H1 (cell line): ENCODE results near the gene USP20. TPM values are rescaled to one million over a fixed set of nuclear protein-coding genes. Genes with fewer than 3 reads are reported as not detected.

Experiments
- CTCF ChIA-PET: fragments of 300-600 bp; sonication (Branson Sonifier 250); formaldehyde crosslinking; loops from one replicate; lab custom pipeline; 2021; ENCODE audit not compliant: partially characterized antibody; lab: Charles Lee
- POLR2A ChIA-PET: fragments of 300-600 bp; sonication (Branson Sonifier 250); formaldehyde crosslinking; loops from one replicate; lab custom pipeline; 2021; ENCODE audit warnings: inconsistent platforms; ENCODE audit not compliant: partially characterized antibody; lab: Charles Lee
- DNase-seq, 2 experiments: peaks; one replicate each; pipeline versions ENCODE4 v3.0.0 to v3.0.0-alpha.2; 2010 to 2022; ENCODE audit warnings: low spot score in 2 of 2, low read depth in 1 of 2, mixed read lengths in 1 of 2
- FAIRE-seq: peaks from 2 replicates; lab custom pipeline; 2011; peaks lifted over from hg19 to GRCh38; lab: Jason Lieb, UNC
- H2AFZ ChIP-seq: 2 replicates; pipeline ENCODE4 v1.8.1; 2012; ENCODE audit warnings: low read length, inconsistent platforms
- H2AK5ac ChIP-seq: 2 replicates; pipeline ENCODE4 v1.6.1; 2013; ENCODE audit warnings: low read depth, low read length
- H2BK120ac ChIP-seq: replicated peaks from 2 replicates; pipeline ENCODE3; 2013; ENCODE audit warnings: low read depth, low read length, inconsistent platforms
- H2BK12ac ChIP-seq: 2 replicates; pipeline ENCODE4 v1.6.1; 2013; ENCODE audit warnings: low read depth, low read length
- H2BK15ac ChIP-seq: 2 replicates; pipeline ENCODE4 v1.6.1; 2013; ENCODE audit warnings: low read length
- H2BK20ac ChIP-seq: 2 replicates; pipeline ENCODE4 v1.6.1; 2013; ENCODE audit warnings: low read length
- H2BK5ac ChIP-seq: 2 replicates; pipeline ENCODE4 v1.6.1; 2013; ENCODE audit warnings: low read depth, low read length
- H3K14ac ChIP-seq: 2 replicates; pipeline ENCODE4 v1.6.1; 2013; ENCODE audit warnings: inconsistent platforms; ENCODE audit not compliant: insufficient read length
- H3K18ac ChIP-seq: 2 replicates; pipeline ENCODE4 v1.6.1; 2013; ENCODE audit warnings: low read length; ENCODE audit errors: extremely low read depth
- H3K23ac ChIP-seq: 2 replicates; pipeline ENCODE4 v1.6.1; 2013; ENCODE audit warnings: inconsistent platforms; ENCODE audit not compliant: insufficient read length
- H3K23me2 ChIP-seq: 2 replicates; pipeline ENCODE4 v1.6.1; 2013; ENCODE audit warnings: low read depth, low read length
- H3K27ac ChIP-seq: 2 replicates; pipeline ENCODE4 v1.6.1; 2011; ENCODE audit warnings: low read depth, low read length, inconsistent platforms
- H3K27me3 ChIP-seq, 4 experiments: replicated peaks in 1 of 4; 1 replicate in 1 of 4; 2 replicates in 3 of 4; pipeline versions ENCODE4 v1.6.1 to v1.8.1; 2011 to 2013; ENCODE audit warnings: low read length in 3 of 4, mild to moderate bottlenecking in 3 of 4, inconsistent platforms in 2 of 4, mixed read lengths in 2 of 4, moderate library complexity in 1 of 4; ENCODE audit not compliant: control insufficient read depth in 3 of 4, insufficient read depth in 3 of 4; ENCODE audit errors: extremely low read depth in 1 of 4
- H3K36me3 ChIP-seq, 4 experiments: 2 replicates each; pipeline versions ENCODE4 v1.6.1 to v1.8.1; 2011 to 2013; ENCODE audit warnings: mild to moderate bottlenecking in 4 of 4, low read length in 3 of 4, moderate library complexity in 2 of 4, control low read depth in 1 of 4, inconsistent platforms in 1 of 4; ENCODE audit not compliant: insufficient read depth in 4 of 4, control insufficient read depth in 2 of 4
- H3K4ac ChIP-seq: replicated peaks from 2 replicates; pipeline ENCODE3; 2013; ENCODE audit warnings: low read length, low read depth, mixed read lengths, inconsistent platforms; ENCODE audit not compliant: insufficient read length
- H3K4me1 ChIP-seq, 4 experiments: replicated peaks in 1 of 4; 1 replicate in 1 of 4; 2 replicates in 3 of 4; pipeline versions ENCODE4 v1.6.1 to v1.8.1; 2011 to 2013; ENCODE audit warnings: low read length in 3 of 4, inconsistent platforms in 2 of 4, mixed read lengths in 1 of 4; ENCODE audit not compliant: insufficient read depth in 4 of 4, control insufficient read depth in 3 of 4
- H3K4me2 ChIP-seq, 2 experiments: 2 replicates each; pipeline versions ENCODE4 v1.6.1 to v1.8.1; 2011 to 2013; ENCODE audit warnings: low read depth in 2 of 2, low read length in 2 of 2, control low read depth in 1 of 2, inconsistent platforms in 1 of 2, mild to moderate bottlenecking in 1 of 2; ENCODE audit not compliant: insufficient read depth in 1 of 2
- H3K4me3 ChIP-seq, 4 experiments: fragments of 200-600, 300-600 bp in 1 of 4; sonication (generic), shearing (Covaris generic), sonication (Bioruptor Twin) in 1 of 4; 2 replicates each; pipeline versions ENCODE4 v1.5.1 to v1.8.1; 2011 to 2016; ENCODE audit warnings: low read length in 4 of 4, low read depth in 3 of 4, control low read depth in 2 of 4, inconsistent platforms in 2 of 4, mild to moderate bottlenecking in 2 of 4, mixed read lengths in 1 of 4, moderate library complexity in 1 of 4; ENCODE audit not compliant: insufficient read depth in 2 of 4; ENCODE audit errors: extremely low read depth in 1 of 4
- H3K56ac ChIP-seq: replicated peaks from 2 replicates; pipeline ENCODE3; 2013; ENCODE audit warnings: low read depth, mild to moderate bottlenecking, mixed read lengths, low read length, inconsistent platforms; ENCODE audit not compliant: insufficient read length
- H3K79me1 ChIP-seq: 2 replicates; pipeline ENCODE4 v1.6.1; 2013; ENCODE audit warnings: low read depth, low read length, control low read depth
- H3K79me2 ChIP-seq, 2 experiments: 2 replicates each; pipeline versions ENCODE4 v1.6.1 to v1.8.1; 2012 to 2013; ENCODE audit warnings: low read length in 2 of 2, mild to moderate bottlenecking in 2 of 2, inconsistent platforms in 1 of 2; ENCODE audit not compliant: insufficient read depth in 2 of 2, control insufficient read depth in 1 of 2
- H3K9ac ChIP-seq, 4 experiments: replicated peaks in 1 of 4; 1 replicate in 1 of 4; 2 replicates in 3 of 4; pipeline versions ENCODE4 v1.6.1 to v1.8.1; 2011 to 2013; ENCODE audit warnings: low read depth in 3 of 4, low read length in 3 of 4, control low read depth in 2 of 4, mild to moderate bottlenecking in 2 of 4, moderate library complexity in 2 of 4, inconsistent platforms in 1 of 4; ENCODE audit errors: extremely low read depth in 1 of 4
- H3K9me3 ChIP-seq, 2 experiments: 2 replicates each; pipeline versions ENCODE4 v1.6.1 to v1.8.1; 2012 to 2013; ENCODE audit warnings: mild to moderate bottlenecking in 2 of 2, moderate library complexity in 2 of 2, control low read depth in 1 of 2, inconsistent platforms in 1 of 2, low read depth in 1 of 2, low read length in 1 of 2, mixed read lengths in 1 of 2; ENCODE audit not compliant: insufficient read depth in 2 of 2
- H4K20me1 ChIP-seq, 2 experiments: replicated peaks in 1 of 2; 2 replicates each; pipeline versions ENCODE3 to v1.8.1; 2011 to 2013; ENCODE audit warnings: inconsistent platforms in 2 of 2, low read length in 2 of 2, mild to moderate bottlenecking in 1 of 2; ENCODE audit not compliant: insufficient read depth in 2 of 2, control insufficient read depth in 1 of 2
- H4K5ac ChIP-seq: 2 replicates; pipeline ENCODE4 v1.6.1; 2013; ENCODE audit warnings: low read length, low read depth, mixed read lengths, inconsistent platforms; ENCODE audit not compliant: insufficient read length
- H4K8ac ChIP-seq: 2 replicates; pipeline ENCODE4 v1.8.0; 2013; ENCODE audit warnings: mild to moderate bottlenecking, moderate library complexity, low read length, inconsistent platforms; ENCODE audit not compliant: insufficient read depth; ENCODE audit errors: extremely low read depth
- H4K91ac ChIP-seq: replicated peaks from 2 replicates; pipeline ENCODE3; 2013; ENCODE audit warnings: low read length, mixed read lengths, inconsistent platforms; ENCODE audit not compliant: insufficient read length
- ATF3 ChIP-seq: IDR thresholded peaks from 2 replicates; pipeline ENCODE4 v1.6.1; 2011; ENCODE audit warnings: low read depth, mild to moderate bottlenecking, low read length; ENCODE audit not compliant: insufficient read depth
- BACH1 ChIP-seq: IDR thresholded peaks from 2 replicates; pipeline ENCODE4 v1.6.1; 2012; ENCODE audit warnings: low read length, improper control_type of control experiment
- GABPA ChIP-seq: IDR thresholded peaks from 2 replicates; pipeline ENCODE4 v1.6.1; 2011; ENCODE audit warnings: mild to moderate bottlenecking, low read length, moderate library complexity, borderline replicate concordance; ENCODE audit not compliant: insufficient read depth
- JUN ChIP-seq: IDR thresholded peaks from 2 replicates; pipeline ENCODE4 v1.6.1; 2011; ENCODE audit warnings: low read depth, mild to moderate bottlenecking, improper control_type of control experiment, low read length
- JUND ChIP-seq: IDR thresholded peaks from 2 replicates; pipeline ENCODE4 v1.6.1; 2011; ENCODE audit warnings: mild to moderate bottlenecking, improper control_type of control experiment, low read length
- MAFK ChIP-seq: IDR thresholded peaks from 2 replicates; pipeline ENCODE4 v1.6.1; 2012; ENCODE audit warnings: low read depth, mild to moderate bottlenecking, improper control_type of control experiment, low read length
- MAX ChIP-seq: IDR thresholded peaks from 2 replicates; pipeline ENCODE4 v1.6.1; 2012; ENCODE audit warnings: inconsistent platforms
- RAD21 ChIP-seq, 2 experiments: IDR thresholded peaks in 1 of 2; conservative IDR thresholded peaks in 1 of 2; 2 replicates each; pipeline ENCODE4 v1.6.1; 2011; ENCODE audit warnings: low read depth in 2 of 2, low read length in 2 of 2, improper control_type of control experiment in 1 of 2, inconsistent platforms in 1 of 2, mild to moderate bottlenecking in 1 of 2, moderate library complexity in 1 of 2
- RXRA ChIP-seq: IDR thresholded peaks from 2 replicates; pipeline ENCODE4 v1.6.1; 2011; ENCODE audit warnings: low read depth, mild to moderate bottlenecking, low read length, moderate library complexity; ENCODE audit not compliant: insufficient read depth
- SAP30 ChIP-seq: fragments of 300-600 bp; sonication (generic); IDR thresholded peaks from 2 replicates; pipeline ENCODE4 v1.7.1; 2012; ENCODE audit warnings: low read length, moderate library complexity, mild to moderate bottlenecking, inconsistent platforms; ENCODE audit not compliant: insufficient read depth, insufficient replicate concordance
- SP2 ChIP-seq: IDR thresholded peaks from 2 replicates; pipeline ENCODE4 v1.6.1; 2012; ENCODE audit warnings: mild to moderate bottlenecking, low read length, inconsistent platforms
- TBP ChIP-seq: IDR thresholded peaks from 2 replicates; pipeline ENCODE4 v1.6.1; 2011; ENCODE audit warnings: low read depth, low read length, improper control_type of control experiment
- whole genome bisulfite sequencing, 2 experiments: shearing (Covaris generic) in 1 of 2; methylation state at CpG; one replicate each; pipeline versions ENCODE4 v1.1.6 to v1.1.7; 2013 to 2015; ENCODE audit warnings: low lambda C conversion rate in 2 of 2, mixed read lengths in 2 of 2, inconsistent platforms in 1 of 2, low coverage in 1 of 2, missing lambda C conversion rate in 1 of 2; ENCODE audit not compliant: insufficient replicate concordance in 2 of 2, insufficient coverage in 1 of 2, insufficient read length in 1 of 2; ENCODE audit errors: extremely low coverage in 1 of 2, missing lambda C conversion rate in 1 of 2; 5-methylcytosine and 5-hydroxymethylcytosine counted together
- polyA plus RNA-seq, 7 experiments: library from polyadenylated mRNA; depleted of rRNA in 3 of 7; stranded (reverse) in 5 of 7; unstranded in 2 of 7; fragments of >200 nt in 5 of 7; fragments of 200-250 nt in 2 of 7; gene quantifications; 1 replicate in 5 of 7; 2 replicates in 1 of 7; 4 replicates in 1 of 7; pipeline versions ENCODE4 v1.2.1 to v1.2.3, GENCODE V29; 2011 to 2013; ENCODE audit warnings: missing spikeins in 2 of 7, mixed read lengths in 2 of 7
- total RNA-seq: library from RNA; stranded (reverse); fragmentation: NEBNext Ultra II Directional; extraction: Animal tissue kit (Norgen Biotek cat#: 25700); gene quantifications from 2 replicates; pipeline ENCODE4 v1.2.1, GENCODE V29; 2021

USP20 gene
- total and polyA plus RNA-seq, 2 of the 8 experiments (the other 6 are each of a cell fraction or from before 2014, with no cell fraction given), result 13.4 to 23.0 TPM

GRCh38 chr9:129863059-129863690 lies 27.9 kb downstream of the USP20 start:
- Histone ChIP-seq H3K56ac (no peak overlapping the region), H4K91ac (no peak overlapping the region), H3K9me3 (no peaks in the 10 kb centered on the region), H3K27ac (no peak overlapping the region), H3K4me3 (no peak overlapping the region), H2BK5ac (no peak overlapping the region), H3K79me2 (no peaks in the 10 kb centered on the region), H3K36me3 (peaks cover 0 to 6% (median 0%) of the 10 kb centered on the region in 4 experiments; a peak in 3 of 8 replicates), H4K8ac (no peak overlapping the region), H4K20me1 (peaks cover 3% of the 10 kb centered on the region in 2 experiments), H2BK12ac (no peak overlapping the region), H2BK15ac (no peak overlapping the region), H4K5ac (no peak overlapping the region), H3K23me2 (no peaks in the 10 kb centered on the region), H2BK20ac (no peak overlapping the region), H3K4ac (no peak overlapping the region), H2BK120ac (no peak overlapping the region), H2AFZ (no peak overlapping the region), H3K23ac (no peak overlapping the region), H3K14ac (no peak overlapping the region), H2AK5ac (no peak overlapping the region), H3K4me1 (no peaks in the 10 kb centered on the region), H3K27me3 (no peaks in the 10 kb centered on the region), H3K18ac (no peak overlapping the region), H3K4me2 (no peak overlapping the region), H3K9ac (no peak overlapping the region), H3K79me1 (no peaks in the 10 kb centered on the region)
- ChIA-PET POLR2A (interaction anchor here (1.3 kb wide), 1 partner anchor 9 kb away, joined by 3 read pairs; no protein-coding TSS in a partner anchor), CTCF (interaction anchor here (0.6 to 0.9 kb wide), 2 partner anchors 25 to 360 kb away, joined by 3 read pairs; no protein-coding TSS in a partner anchor)
- WGBS, 2 experiments, result 94% methylated on average over 10 of the region's 14 CpGs; no CpG with 5 or more reads in 1 of the 2 experiments
- no peak for FAIRE-seq
- no peak for DNase-seq
- TF ChIP-seq RXRA, result no peak
- TF ChIP-seq SP2, result no peak
- TF ChIP-seq ATF3, result no peak
- no peak for TF ChIP-seq TBP
- no peak for TF ChIP-seq JUN
- TF ChIP-seq GABPA, result no peak
- no peak for TF ChIP-seq JUND
- TF ChIP-seq RAD21 (IDR thresholded peaks at IDR 0.05 in 1 of 2, conservative IDR thresholded peaks at IDR 0.05 in 1 of 2; ENCODE audit: low read depth in 2 of 2, low read length in 2 of 2), result no peak
- no peak for TF ChIP-seq MAFK
- TF ChIP-seq MAX, result no peak
- no peak for TF ChIP-seq BACH1
- no peak for TF ChIP-seq SAP30
